H7 (cell line): ENCODE measurements around the gene INSC. TPM values are rescaled to one million over a fixed set of nuclear protein-coding genes. Genes with fewer than 3 reads are reported as not detected.

Experiments
- DNase-seq: peaks from one replicate; pipeline ENCODE4 v3.0.0; 2012
- H3K27me3 ChIP-seq: 2 replicates; pipeline ENCODE4 v1.6.0; 2011; ENCODE audit warnings: mild to moderate bottlenecking, low read length; ENCODE audit not compliant: control insufficient read depth, insufficient read depth
- H3K36me3 ChIP-seq: replicated peaks from 2 replicates; pipeline ENCODE4 v1.5.1; 2011; ENCODE audit warnings: low read length; ENCODE audit not compliant: control insufficient read depth, insufficient read depth
- H3K4me3 ChIP-seq: 2 replicates; pipeline ENCODE4 v1.5.1; 2011; ENCODE audit warnings: low read depth, mild to moderate bottlenecking, control low read depth, low read length, moderate library complexity; ENCODE audit not compliant: insufficient read depth
- total RNA-seq: library from RNA; depleted of rRNA; stranded (reverse); fragments of >200 nt; shearing (Covaris generic); gene quantifications from 2 replicates; pipeline ENCODE4 v1.2.3, GENCODE V29; 2014

Gene INSC
- total RNA-seq, 1 experiment from 2014 or later, result not detected

DNA sequence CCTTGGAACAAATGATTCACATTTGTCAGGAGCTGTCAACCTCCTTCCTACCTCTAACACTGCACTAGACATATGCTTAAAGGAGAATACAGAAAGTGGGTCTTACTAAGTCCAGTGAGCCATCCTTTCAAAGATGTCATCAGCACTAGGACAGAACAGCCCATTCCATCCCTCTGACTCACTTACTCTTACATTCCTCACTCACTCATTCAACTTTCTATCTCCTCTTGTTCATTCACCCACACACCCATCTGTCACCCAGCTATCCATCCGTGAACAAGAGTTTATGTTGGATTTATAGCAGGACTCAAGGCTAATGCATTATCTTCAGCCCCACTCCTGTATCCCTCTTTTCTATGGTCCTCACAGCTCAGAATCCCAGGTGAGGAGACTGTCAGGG is 9.1 kb downstream of the INSC start:
- no peak for DNase-seq
- no peaks in the 10 kb centered on the region; the same call in 1 of the 2 replicates for H3K27me3 ChIP-seq
- H3K4me3 ChIP-seq, result no peak overlapping the region
- no peaks in the 10 kb centered on the region for H3K36me3 ChIP-seq

DNA sequence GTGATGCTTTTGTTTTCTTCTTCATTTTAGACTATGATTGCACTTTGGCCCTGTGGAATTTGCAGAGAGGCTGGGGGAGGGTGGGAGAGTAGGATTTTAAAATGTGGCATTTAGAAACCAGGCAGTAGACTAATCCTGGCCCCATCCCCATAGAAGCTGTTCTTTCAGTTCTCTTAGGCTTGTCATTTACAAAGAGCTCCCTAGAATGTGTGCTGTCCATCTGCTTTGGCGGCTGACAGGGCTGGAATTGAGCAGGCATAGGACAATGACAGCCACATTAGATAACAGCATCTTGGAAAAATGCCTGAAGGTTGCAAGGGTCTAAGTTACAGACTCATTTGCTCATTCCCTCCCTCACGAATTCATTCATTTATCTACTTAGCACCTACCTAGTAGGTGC is 9.8 kb downstream of the INSC start:
- Histone ChIP-seq H3K36me3 (no peaks in the 10 kb centered on the region), H3K4me3 (no peak overlapping the region), H3K27me3 (no peaks in the 10 kb centered on the region; the same call in 1 of the 2 replicates)
- DNase-seq, result no peak

GRCh38 chr11:15127341-15127740 is 12.6 kb downstream of the INSC start:
- no peak overlapping the region for H3K4me3 ChIP-seq
- DNase-seq, result no peak
- no peaks in the 10 kb centered on the region; the same call in 1 of the 2 replicates for H3K27me3 ChIP-seq
- no peaks in the 10 kb centered on the region for H3K36me3 ChIP-seq

- Histone ChIP-seq H3K36me3 (no peaks in the 10 kb centered on the region), H3K4me3 (no peak overlapping the region), H3K27me3 (no peaks in the 10 kb centered on the region; the same call in 1 of the 2 replicates)
- no peak for DNase-seq
Measured at GRCh38 chr11:15128621-15129020, 13.9 kb downstream of the INSC start.

- no peaks in the 10 kb centered on the region for H3K36me3 ChIP-seq
- H3K4me3 ChIP-seq, result no peak overlapping the region
- no peak for DNase-seq
- no peaks in the 10 kb centered on the region for H3K27me3 ChIP-seq
Measured at GRCh38 chr11:15136166-15136565, 21.4 kb downstream of the INSC start.

DNA sequence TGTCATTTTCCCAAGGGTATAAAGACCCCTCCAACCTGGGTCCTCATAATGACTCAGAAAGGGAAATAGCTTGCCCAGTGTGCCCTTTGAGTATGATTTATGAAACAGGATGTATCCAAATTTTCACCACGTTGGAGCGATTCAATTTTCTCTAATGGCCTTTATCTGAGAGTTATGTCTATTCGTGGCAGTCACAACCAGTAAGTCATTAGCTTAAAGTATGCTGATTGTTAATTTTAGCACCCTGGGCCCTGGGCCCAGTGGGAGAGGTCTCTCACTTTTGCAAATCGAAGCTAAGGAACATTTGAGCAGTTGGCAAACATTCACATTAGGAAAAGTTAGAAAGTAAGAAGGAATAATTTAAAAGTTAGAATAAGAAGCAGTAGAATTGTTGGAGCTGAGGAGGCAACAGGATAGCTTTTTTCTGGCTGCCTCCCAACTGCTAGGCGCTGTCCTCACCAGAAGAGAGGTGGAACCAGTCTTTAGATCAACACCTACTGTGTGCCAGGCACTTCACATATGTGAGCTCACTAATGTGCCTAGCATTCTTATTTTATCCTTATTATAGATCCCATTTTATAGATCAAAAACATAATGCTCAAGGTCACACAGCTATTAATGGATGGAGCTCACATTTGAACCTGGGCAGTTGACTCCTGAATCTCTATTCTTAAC is 24.5 kb downstream of the INSC start:
- Histone ChIP-seq H3K27me3 (no peaks in the 10 kb centered on the region), H3K4me3 (no peak overlapping the region), H3K36me3 (no peaks in the 10 kb centered on the region)
- no peak for DNase-seq

- Histone ChIP-seq H3K36me3 (no peaks in the 10 kb centered on the region), H3K4me3 (no peak overlapping the region), H3K27me3 (no peaks in the 10 kb centered on the region)
- no peak for DNase-seq
Measured at GRCh38 chr11:15139958-15140659, 25.4 kb downstream of the INSC start.

GRCh38 chr11:15141381-15141780 is 26.7 kb downstream of the INSC start:
- no peaks in the 10 kb centered on the region for H3K27me3 ChIP-seq
- no peak overlapping the region for H3K4me3 ChIP-seq
- DNase-seq, result no peak
- no peaks in the 10 kb centered on the region for H3K36me3 ChIP-seq

- no peak for DNase-seq
- Histone ChIP-seq H3K36me3 (no peaks in the 10 kb centered on the region), H3K27me3 (no peaks in the 10 kb centered on the region), H3K4me3 (no peak overlapping the region)
Measured at GRCh38 chr11:15142838-15143237, 28.1 kb downstream of the INSC start.

DNA sequence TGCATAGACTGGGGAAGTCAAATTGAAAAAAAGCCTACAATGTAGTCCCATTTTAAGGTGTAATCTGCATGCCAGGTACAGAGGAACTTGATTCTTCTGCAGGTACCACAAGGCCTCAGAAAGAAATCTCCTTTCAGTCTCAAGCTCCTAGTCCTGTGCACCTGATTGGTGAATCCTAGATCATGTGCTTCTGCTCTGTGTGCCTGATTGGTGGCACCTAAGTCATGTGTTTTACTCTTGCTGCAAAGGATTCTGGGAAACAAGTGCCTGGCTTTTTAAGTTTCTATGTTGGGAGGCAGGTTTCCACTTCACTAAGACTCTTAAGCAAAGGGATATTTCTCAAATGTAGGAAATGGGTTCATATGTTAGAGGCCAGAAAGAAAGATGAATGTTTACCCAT is 29.1 kb downstream of the INSC start:
- Histone ChIP-seq H3K27me3 (no peaks in the 10 kb centered on the region), H3K4me3 (no peak overlapping the region), H3K36me3 (no peaks in the 10 kb centered on the region)
- DNase-seq, result no peak

DNA sequence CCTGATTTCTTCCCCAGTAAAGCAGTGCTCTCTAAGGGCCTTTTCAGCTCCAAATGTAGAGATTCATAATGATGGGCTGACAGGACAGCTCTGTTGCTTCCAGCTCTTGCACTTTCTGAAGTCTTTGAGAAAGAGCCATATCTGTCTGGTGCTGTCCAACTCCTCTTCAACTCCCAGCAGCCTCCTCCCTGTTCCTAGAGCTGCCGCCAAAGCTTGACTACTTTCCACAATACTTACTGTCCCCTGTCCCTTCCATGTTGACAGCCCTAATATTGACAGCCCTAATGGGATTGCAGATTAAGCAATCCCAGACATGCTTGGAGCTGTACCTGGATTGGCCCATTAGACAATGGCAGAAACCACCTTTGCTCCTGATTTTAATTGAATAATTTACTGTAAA is 29.6 kb downstream of the INSC start:
- Histone ChIP-seq H3K4me3 (no peak overlapping the region), H3K36me3 (no peaks in the 10 kb centered on the region), H3K27me3 (no peaks in the 10 kb centered on the region)
- DNase-seq, result no peak

- DNase-seq, result no peak
- H3K4me3 ChIP-seq, result no peak overlapping the region
- H3K36me3 ChIP-seq, result no peaks in the 10 kb centered on the region
- no peaks in the 10 kb centered on the region for H3K27me3 ChIP-seq
Measured at GRCh38 chr11:15145151-15145550, 30.4 kb downstream of the INSC start.

- Histone ChIP-seq H3K4me3 (no peak overlapping the region), H3K36me3 (no peaks in the 10 kb centered on the region), H3K27me3 (no peaks in the 10 kb centered on the region)
- no peak for DNase-seq
Measured at GRCh38 chr11:15145615-15146014, 30.9 kb downstream of the INSC start.

GRCh38 chr11:15146271-15147003 is 31.7 kb downstream of the INSC start:
- Histone ChIP-seq H3K4me3 (no peak overlapping the region), H3K27me3 (no peaks in the 10 kb centered on the region), H3K36me3 (no peaks in the 10 kb centered on the region)
- no peak for DNase-seq

DNA sequence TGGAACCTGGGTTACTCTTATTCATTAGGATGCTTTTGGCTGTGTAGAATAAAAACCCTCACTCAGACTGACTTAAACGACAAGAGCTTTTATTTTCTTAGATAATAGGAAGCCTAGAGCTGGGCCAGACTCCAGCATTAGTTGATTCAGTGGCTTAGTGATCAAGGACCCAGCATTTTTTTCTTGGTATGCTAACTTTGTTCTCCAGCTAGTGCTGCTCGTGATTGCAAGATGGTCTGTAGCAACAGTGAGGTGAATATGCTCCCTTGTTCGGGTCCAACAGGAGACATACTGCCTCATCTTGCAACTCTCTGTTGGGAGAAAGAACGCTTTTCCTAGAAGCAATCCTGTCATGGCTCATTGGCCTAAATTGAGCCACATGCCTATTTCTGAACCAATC is 33.4 kb downstream of the INSC start:
- Histone ChIP-seq H3K4me3 (no peak overlapping the region), H3K36me3 (no peaks in the 10 kb centered on the region), H3K27me3 (no peaks in the 10 kb centered on the region)
- no peak for DNase-seq
